GM12878 (cell line): ENCODE data around the gene CHRM1. TPM values are rescaled to one million over a fixed set of nuclear protein-coding genes. Genes with fewer than 3 reads are reported as not detected.
A peak's percentile ranks its signal among the peaks of the same experiment; 100 is the strongest.

Experiments
- ATAC-seq: fragments of 200-7000 bp; cut with Tn5 transposase; 3 replicates; pipeline ENCODE4 v1.9.1; 2020; ENCODE audit warnings: mild to moderate bottlenecking, moderate library complexity
- BruUV-seq: library from RNA; stranded (reverse); fragments of 400-500 nt; replicated peaks from 2 replicates; lab custom pipeline; 2021; lab: Mats Ljungman, UMichigan
- CTCF ChIA-PET: fragments of 300-600 bp; sonication (Branson Sonifier 250); formaldehyde crosslinking; extraction: SDS; loops from one replicate; lab custom pipeline; 2021; ENCODE audit warnings: inconsistent platforms; lab: Yijun Ruan, JAX
- POLR2A ChIA-PET: fragments of 350-600 bp; formaldehyde crosslinking; extraction: SDS; loops from one replicate; lab custom pipeline; 2021; ENCODE audit warnings: inconsistent platforms; lab: Charles Lee
- RAD21 ChIA-PET: fragments of 300-600 bp; sonication (Branson Sonifier 250); formaldehyde crosslinking; loops from one replicate; lab custom pipeline; 2023; ENCODE audit warnings: antibody characterized with exemption; ENCODE audit not compliant: unreplicated experiment; lab: Charles Lee
- SMC1A ChIA-PET: fragments of 300-600 bp; sonication (Branson Sonifier 250); formaldehyde crosslinking; loops from one replicate; lab custom pipeline; 2023; ENCODE audit not compliant: unreplicated experiment, uncharacterized antibody; lab: Charles Lee
- DNase-seq: peaks from one replicate; pipeline ENCODE4 v3.0.0-alpha.2; 2011; ENCODE audit warnings: low read depth, low spot score
- FAIRE-seq: peaks from 3 replicates; lab custom pipeline; 2011; peaks lifted over from hg19 to GRCh38; lab: Jason Lieb, UNC
- H2AFZ ChIP-seq: 2 replicates; pipeline ENCODE4 v1.6.0; 2011; ENCODE audit warnings: low read depth, low read length, control low read depth; ENCODE audit not compliant: control insufficient read depth
- H3K27ac ChIP-seq: 2 replicates; pipeline ENCODE4 v1.5.1; 2011; ENCODE audit warnings: control low read depth; ENCODE audit not compliant: control insufficient read depth, insufficient read depth
- H3K27me3 ChIP-seq, 2 experiments: replicated peaks in 1 of 2; 2 replicates each; pipeline versions ENCODE4 v1.6.0 to v1.6.1; 2011; ENCODE audit warnings: low read length in 1 of 2; ENCODE audit not compliant: control insufficient read depth in 2 of 2, insufficient read depth in 2 of 2
- H3K36me3 ChIP-seq, 2 experiments: 2 replicates each; pipeline ENCODE4 v1.5.1; 2011; ENCODE audit warnings: low read length in 1 of 2; ENCODE audit not compliant: control insufficient read depth in 2 of 2, insufficient read depth in 2 of 2
- H3K4me1 ChIP-seq: 2 replicates; pipeline ENCODE4 v1.6.1; 2011; ENCODE audit warnings: mild to moderate bottlenecking, low read length, moderate library complexity, mixed read lengths; ENCODE audit not compliant: control insufficient read depth, insufficient read depth
- H3K4me2 ChIP-seq: 2 replicates; pipeline ENCODE4 v1.6.0; 2011; ENCODE audit warnings: control low read depth; ENCODE audit not compliant: control insufficient read depth, insufficient read depth
- H3K4me3 ChIP-seq: fragments of 200-600 bp; sonication (generic); 2 replicates; pipeline ENCODE4 v1.5.1; 2016
- H3K79me2 ChIP-seq: 2 replicates; pipeline ENCODE4 v1.6.0; 2011; ENCODE audit warnings: low read length; ENCODE audit not compliant: control insufficient read depth, insufficient read depth
- H3K9ac ChIP-seq: 2 replicates; pipeline ENCODE4 v1.8.0; 2011; ENCODE audit warnings: low read length, control low read depth, mixed read lengths; ENCODE audit not compliant: control insufficient read depth, insufficient read depth
- H3K9me3 ChIP-seq: replicated peaks from 3 replicates; pipeline ENCODE4 v1.5.1; 2011; ENCODE audit warnings: mild to moderate bottlenecking, low read length; ENCODE audit not compliant: control insufficient read depth, insufficient read depth
- H4K20me1 ChIP-seq: 2 replicates; pipeline ENCODE4 v1.6.0; 2011; ENCODE audit not compliant: control insufficient read depth, insufficient read depth
- BCL11A ChIP-seq: IDR thresholded peaks from 2 replicates; pipeline ENCODE4 v1.6.1; 2011; ENCODE audit warnings: low read depth, low read length
- BHLHE40 ChIP-seq, 2 experiments: fragments of 450-650 bp in 1 of 2; IDR thresholded peaks; 2 replicates each; pipeline ENCODE4 v1.6.1; 2011 to 2017; ENCODE audit warnings: low read depth in 2 of 2, borderline replicate concordance in 1 of 2, improper control_type of control experiment in 1 of 2, low read length in 1 of 2, mild to moderate bottlenecking in 1 of 2
- CBX3 ChIP-seq: fragments of 200-600 bp; sonication (generic); IDR thresholded peaks from 2 replicates; pipeline ENCODE4 v1.6.1; 2016; ENCODE audit warnings: low read depth, borderline replicate concordance
- E2F8 ChIP-seq: fragments of 450-650 bp; IDR thresholded peaks from 2 replicates; pipeline ENCODE4 v1.6.1; 2018; ENCODE audit warnings: mild to moderate bottlenecking, low read depth, moderate library complexity; ENCODE audit not compliant: partially characterized antibody
- EGR1 ChIP-seq, 2 experiments: IDR thresholded peaks; 1 replicate in 1 of 2; 2 replicates in 1 of 2; pipeline ENCODE4 v1.6.1; 2011 to 2012; ENCODE audit warnings: low read depth in 2 of 2, low read length in 2 of 2, borderline replicate concordance in 1 of 2, mild to moderate bottlenecking in 1 of 2, moderate library complexity in 1 of 2
- MYB ChIP-seq: fragments of 150-350 bp; IDR thresholded peaks from 2 replicates; pipeline ENCODE4 v1.6.1; 2014; ENCODE audit warnings: mild to moderate bottlenecking, low read depth, low read length, borderline replicate concordance
- NR2F1 ChIP-seq: fragments of 450-650 bp; conservative IDR thresholded peaks from 2 replicates; pipeline ENCODE4 v1.6.1; 2017; ENCODE audit warnings: mild to moderate bottlenecking
- RAD21 ChIP-seq: IDR thresholded peaks from 2 replicates; pipeline ENCODE4 v1.6.1; 2011; ENCODE audit warnings: mild to moderate bottlenecking, low read depth, low read length, moderate library complexity; ENCODE audit not compliant: insufficient read depth
- RB1 ChIP-seq: fragments of 450-650 bp; formaldehyde crosslinking; IDR thresholded peaks from 2 replicates; pipeline ENCODE4 v1.6.1; 2017; ENCODE audit warnings: mild to moderate bottlenecking, borderline replicate concordance
- RUNX3 ChIP-seq: IDR thresholded peaks from 2 replicates; pipeline ENCODE4 v1.6.1; 2012; ENCODE audit warnings: low read length, inconsistent platforms
- SMARCA5 ChIP-seq: fragments of 450-650 bp; IDR thresholded peaks from 2 replicates; pipeline ENCODE4 v1.6.1; 2017; ENCODE audit warnings: mild to moderate bottlenecking
- STAT1 ChIP-seq: fragments of 450-650 bp; conservative IDR thresholded peaks from 2 replicates; pipeline ENCODE4 v1.6.1; 2014; ENCODE audit warnings: antibody characterized with exemption, mild to moderate bottlenecking
- WGBS: methylation state at CpG from one replicate; pipeline ENCODE4 v1.1.6; 2016; ENCODE audit warnings: low lambda C conversion rate; ENCODE audit not compliant: insufficient replicate concordance, insufficient coverage; ENCODE audit errors: missing lambda C conversion rate; 5-methylcytosine and 5-hydroxymethylcytosine counted together
- in situ Hi-C: fragments of 300-500 bp; cut with MboI; formaldehyde crosslinking; loops from 9 replicates; pipeline ENCODE4 v1.14.3; 2018; ENCODE audit warnings: mixed read lengths
- intact Hi-C: fragments of 100-400 bp; cut with micrococcal nuclease; formaldehyde crosslinking; loops from one replicate; pipeline ENCODE4 v1.14.2; 2022; ENCODE audit not compliant: unreplicated experiment
- polyA plus RNA-seq, 11 experiments: library from polyadenylated mRNA; depleted of rRNA in 4 of 11; unstranded in 6 of 11; stranded (reverse) in 5 of 11; fragments of >200 nt; fragmentation: Nextera tagmentation in 4 of 11; fragmentation: Illumina TruSeq in 1 of 11; extraction: Ambion mirVana in 4 of 11; extraction: Trizol in 1 of 11; gene quantifications; 1 replicate in 1 of 11; 2 replicates in 10 of 11; pipeline versions ENCODE4 v1.2.1 to v1.2.3, GENCODE V29; 2011 to 2016; ENCODE audit warnings: inconsistent platforms in 2 of 11, missing spikeins in 2 of 11, low read depth in 1 of 11
- total RNA-seq, 4 experiments: library from RNA; depleted of rRNA in 3 of 4; stranded (reverse); fragments of >200 nt in 3 of 4; fragmentation: Illumina TruSeq in 1 of 4; extraction: Trizol in 1 of 4; gene quantifications; 2 replicates each; pipeline versions ENCODE4 v1.2.1 to v1.2.3, GENCODE V29; 2013 to 2021
- TF ChIP-seq, protein P1 (sequence below): IDR thresholded peaks from 2 replicates; pipeline ENCODE4 v1.6.1; 2012; ENCODE audit warnings: low read depth, low read length, improper control_type of control experiment
- TF ChIP-seq, protein P2 (sequence below), 3 experiments: IDR thresholded peaks in 2 of 3; conservative IDR thresholded peaks in 1 of 3; 2 replicates each; pipeline ENCODE4 v1.5.1; 2011; ENCODE audit warnings: low read depth in 3 of 3, low read length in 3 of 3, mild to moderate bottlenecking in 3 of 3, control low read depth in 2 of 3, moderate library complexity in 2 of 3, inconsistent platforms in 1 of 3, mixed read lengths in 1 of 3; ENCODE audit not compliant: control insufficient read depth in 2 of 3, insufficient read depth in 1 of 3; ENCODE audit errors: extremely low read depth in 1 of 3

Gene CHRM1
- total and polyA plus RNA-seq, 10 of the 15 experiments (the other 5 are each of a cell fraction or from before 2014, with no cell fraction given) = not detected

- TF ChIP-seq, protein P1, sequence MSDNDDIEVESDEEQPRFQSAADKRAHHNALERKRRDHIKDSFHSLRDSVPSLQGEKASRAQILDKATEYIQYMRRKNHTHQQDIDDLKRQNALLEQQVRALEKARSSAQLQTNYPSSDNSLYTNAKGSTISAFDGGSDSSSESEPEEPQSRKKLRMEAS = no peak
- TF ChIP-seq E2F8 = no peak
Observed at GRCh38 chr11:62923601-62924411, 2.6 kb upstream of the CHRM1 start (continued).

GRCh38 chr11:62922653-62923431 is 1.7 kb upstream of the CHRM1 start:
- Histone ChIP-seq H3K9ac (no peak overlapping the region), H3K4me1 (peaks cover 19% of the 10 kb centered on the region), H3K36me3 (no peaks in the 10 kb centered on the region), H4K20me1 (no peaks in the 10 kb centered on the region), H3K4me3 (no peak overlapping the region), H3K4me2 (peak overlapping the region; percentile 70), H2AFZ (peak overlapping the region; percentile 28; the same call in 1 of the 2 replicates), H3K79me2 (no peaks in the 10 kb centered on the region), H3K27me3 (peaks cover 12 to 20% of the 10 kb centered on the region in 2 experiments), H3K27ac (no peak overlapping the region), H3K9me3 (no peaks in the 10 kb centered on the region)
- in situ Hi-C loops = no loop called here
- ChIA-PET RAD21 (interaction anchor here (1.1 to 1.3 kb wide), 2 partner anchors 13 to 16 kb away, joined by 3 to 5 read pairs; no protein-coding TSS in a partner anchor), POLR2A (interaction anchor here (0.6 to 1.1 kb wide), 2 partner anchors 17 to 1282 kb away, joined by 3 read pairs; no protein-coding TSS in a partner anchor), CTCF (interaction anchor here (0.6 to 7.1 kb wide), 5 partner anchors 14 to 528 kb away, joined by 3 to 45 read pairs (median 9); no protein-coding TSS in a partner anchor), SMC1A (interaction anchor here (1.5 kb wide), 1 partner anchor 17 kb away, joined by 8 read pairs; no protein-coding TSS in a partner anchor)
- intact Hi-C loops = no loop called here
- no peak for DNase-seq
- under 1% methylated on average over 23 of the region's 24 CpGs for WGBS
- peak; percentile 73 for ATAC-seq
- FAIRE-seq = no peak
- BruUV-seq = no TSS peak
- peak in 1 of 2 experiments; percentile 90; a peak in 2 of 3 replicates for TF ChIP-seq EGR1 (IDR thresholded peaks at IDR 0.05; ENCODE audit: borderline replicate concordance in 1 of 2, low read depth in 2 of 2, low read length in 2 of 2)
- TF ChIP-seq MYB = no peak
- TF ChIP-seq, protein P2, sequence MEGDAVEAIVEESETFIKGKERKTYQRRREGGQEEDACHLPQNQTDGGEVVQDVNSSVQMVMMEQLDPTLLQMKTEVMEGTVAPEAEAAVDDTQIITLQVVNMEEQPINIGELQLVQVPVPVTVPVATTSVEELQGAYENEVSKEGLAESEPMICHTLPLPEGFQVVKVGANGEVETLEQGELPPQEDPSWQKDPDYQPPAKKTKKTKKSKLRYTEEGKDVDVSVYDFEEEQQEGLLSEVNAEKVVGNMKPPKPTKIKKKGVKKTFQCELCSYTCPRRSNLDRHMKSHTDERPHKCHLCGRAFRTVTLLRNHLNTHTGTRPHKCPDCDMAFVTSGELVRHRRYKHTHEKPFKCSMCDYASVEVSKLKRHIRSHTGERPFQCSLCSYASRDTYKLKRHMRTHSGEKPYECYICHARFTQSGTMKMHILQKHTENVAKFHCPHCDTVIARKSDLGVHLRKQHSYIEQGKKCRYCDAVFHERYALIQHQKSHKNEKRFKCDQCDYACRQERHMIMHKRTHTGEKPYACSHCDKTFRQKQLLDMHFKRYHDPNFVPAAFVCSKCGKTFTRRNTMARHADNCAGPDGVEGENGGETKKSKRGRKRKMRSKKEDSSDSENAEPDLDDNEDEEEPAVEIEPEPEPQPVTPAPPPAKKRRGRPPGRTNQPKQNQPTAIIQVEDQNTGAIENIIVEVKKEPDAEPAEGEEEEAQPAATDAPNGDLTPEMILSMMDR (IDR thresholded peaks at IDR 0.05 in 2 of 3, conservative IDR thresholded peaks at IDR 0.05 in 1 of 3; ENCODE audit: control insufficient read depth in 2 of 3, extremely low read depth in 1 of 3, insufficient read depth in 1 of 3, low read depth in 3 of 3, low read length in 3 of 3) = peak; percentile 31 to 57 (median 45)
- peak; percentile 48; the same call in 1 of the 2 replicates for TF ChIP-seq NR2F1
- no peak for TF ChIP-seq RB1
- no peak for TF ChIP-seq STAT1
- TF ChIP-seq SMARCA5 = peak; percentile 44; the same call in 1 of the 2 replicates
- peak; percentile 34 for TF ChIP-seq RUNX3
- TF ChIP-seq BCL11A = no peak
- no peak for TF ChIP-seq CBX3
- TF ChIP-seq RAD21 = peak; percentile 28; the same call in 1 of the 2 replicates
- peak in 1 of 2 experiments; percentile 53; a peak in 2 of 4 replicates for TF ChIP-seq BHLHE40 (IDR thresholded peaks at IDR 0.05; ENCODE audit: borderline replicate concordance in 1 of 2, low read depth in 2 of 2, low read length in 1 of 2)
